ENCODE measurements around the gene PNMA8C.

- TF ChIP-seq CTCF (conservative IDR thresholded peaks at IDR 0.05) = no peak
- TF ChIP-seq ZFX (IDR thresholded peaks at IDR 0.05) = no peak
Measured at GRCh38 chr19:46454244-46454643, 25.5 kb upstream of the PNMA8C start.
